ENCODE data around the gene AHCYL1. TPM values are rescaled to one million over a fixed set of nuclear protein-coding genes. Genes with fewer than 3 reads are reported as not detected.

Gene AHCYL1
- total RNA-seq, 1 donor from 2014 or later = 60.5 TPM

GRCh38 chr1:109997867-109998229 is 13.3 kb downstream of the AHCYL1 start:
- H3K9me3 ChIP-seq (ENCODE audit: insufficient read depth, low read depth, low read length) = no peaks in the 10 kb centered on the region
- Mint-ChIP-seq H3K4me1 (ENCODE audit: low read depth, unreplicated experiment) (peaks cover 26% of the 10 kb centered on the region), H3K4me3 (ENCODE audit: unreplicated experiment) (no peak overlapping the region), H3K27ac (ENCODE audit: unreplicated experiment) (no peak overlapping the region), H3K36me3 (ENCODE audit: low read depth, unreplicated experiment) (peaks cover 7% of the 10 kb centered on the region), H3K27me3 (ENCODE audit: low read depth, unreplicated experiment) (no peaks in the 10 kb centered on the region), H3K9me3 (ENCODE audit: unreplicated experiment) (no peaks in the 10 kb centered on the region)
- no peak overlapping the region for H2AFZ ChIP-seq (ENCODE audit: low read depth, low read length)
- H3K27me3 ChIP-seq (ENCODE audit: insufficient read depth, low read length) = no peaks in the 10 kb centered on the region
- peaks cover 6% of the 10 kb centered on the region for H3K36me3 ChIP-seq (ENCODE audit: insufficient read depth, low read length)
- peaks cover 90% of the 10 kb centered on the region for H3K79me2 ChIP-seq (ENCODE audit: insufficient read depth, low read length)
- TF ChIP-seq EZH2 (IDR thresholded peaks at IDR 0.05; ENCODE audit: insufficient read depth, low read length) = no peak
- TF ChIP-seq CTCF (IDR thresholded peaks at IDR 0.05; ENCODE audit: insufficient read depth, low read depth, low read length) = no peak
- H3K4me3 ChIP-seq (ENCODE audit: insufficient read depth, low read depth, low read length) = no peak overlapping the region
- peaks cover 18% of the 10 kb centered on the region for H3K4me1 ChIP-seq (ENCODE audit: insufficient read depth, low read length)
- H3K4me2 ChIP-seq (ENCODE audit: low read length) = no peak overlapping the region
- H4K20me1 ChIP-seq (ENCODE audit: insufficient read depth, low read length) = peaks cover 70% of the 10 kb centered on the region
- FAIRE-seq (no peak), DNase-seq (ENCODE audit: low read depth) (no peak)
- H3K9ac ChIP-seq (ENCODE audit: low read length) = no peak overlapping the region
- no peak overlapping the region for H3K27ac ChIP-seq (ENCODE audit: low read depth, low read length)

GRCh38 chr1:110002695-110003094 is 18.1 kb downstream of the AHCYL1 start:
- Mint-ChIP-seq H3K4me1 (ENCODE audit: low read depth, unreplicated experiment) (peaks cover 56% of the 10 kb centered on the region), H3K27ac (ENCODE audit: unreplicated experiment) (peak overlapping the region; percentile 93), H3K4me3 (ENCODE audit: unreplicated experiment) (no peak overlapping the region), H3K27me3 (ENCODE audit: low read depth, unreplicated experiment) (no peaks in the 10 kb centered on the region), H3K9me3 (ENCODE audit: unreplicated experiment) (no peaks in the 10 kb centered on the region), H3K36me3 (ENCODE audit: low read depth, unreplicated experiment) (no peaks in the 10 kb centered on the region)
- no peaks in the 10 kb centered on the region for H3K9me3 ChIP-seq (ENCODE audit: insufficient read depth, low read depth, low read length)
- H3K4me1 ChIP-seq (ENCODE audit: insufficient read depth, low read length) = peaks cover 31% of the 10 kb centered on the region
- peaks cover 79% of the 10 kb centered on the region for H3K79me2 ChIP-seq (ENCODE audit: insufficient read depth, low read length)
- no peaks in the 10 kb centered on the region for H3K36me3 ChIP-seq (ENCODE audit: insufficient read depth, low read length)
- no peak overlapping the region for H2AFZ ChIP-seq (ENCODE audit: low read depth, low read length)
- peaks cover 54% of the 10 kb centered on the region for H4K20me1 ChIP-seq (ENCODE audit: insufficient read depth, low read length)
- no peaks in the 10 kb centered on the region for H3K27me3 ChIP-seq (ENCODE audit: insufficient read depth, low read length)
- peak overlapping the region; percentile 16 for H3K27ac ChIP-seq (ENCODE audit: low read depth, low read length)
- FAIRE-seq = no peak
- DNase-seq (ENCODE audit: low read depth) = no peak
- H3K9ac ChIP-seq (ENCODE audit: low read length) = no peak overlapping the region
- H3K4me3 ChIP-seq (ENCODE audit: insufficient read depth, low read depth, low read length) = no peak overlapping the region
- TF ChIP-seq CTCF (IDR thresholded peaks at IDR 0.05; ENCODE audit: insufficient read depth, low read depth, low read length) = no peak
- no peak for TF ChIP-seq EZH2 (IDR thresholded peaks at IDR 0.05; ENCODE audit: insufficient read depth, low read length)
- no peak overlapping the region for H3K4me2 ChIP-seq (ENCODE audit: low read length)

- H3K27me3 ChIP-seq (ENCODE audit: insufficient read depth, low read length) = no peaks in the 10 kb centered on the region
- H2AFZ ChIP-seq (ENCODE audit: low read depth, low read length) = no peak overlapping the region
- H3K4me1 ChIP-seq (ENCODE audit: insufficient read depth, low read length) = peaks cover 31% of the 10 kb centered on the region
- peak overlapping the region; percentile 76 for H3K9ac ChIP-seq (ENCODE audit: low read length)
- Mint-ChIP-seq H3K4me3 (ENCODE audit: unreplicated experiment) (peak overlapping the region; percentile 82), H3K27me3 (ENCODE audit: low read depth, unreplicated experiment) (no peaks in the 10 kb centered on the region), H3K27ac (ENCODE audit: unreplicated experiment) (peak overlapping the region; percentile 93), H3K9me3 (ENCODE audit: unreplicated experiment) (no peaks in the 10 kb centered on the region), H3K4me1 (ENCODE audit: low read depth, unreplicated experiment) (peaks cover 56% of the 10 kb centered on the region), H3K36me3 (ENCODE audit: low read depth, unreplicated experiment) (no peaks in the 10 kb centered on the region)
- peak overlapping the region; percentile 83 for H3K4me2 ChIP-seq (ENCODE audit: low read length)
- DNase-seq (ENCODE audit: low read depth) (peak; percentile 99), FAIRE-seq (peak; percentile 77)
- H3K9me3 ChIP-seq (ENCODE audit: insufficient read depth, low read depth, low read length) = no peaks in the 10 kb centered on the region
- H3K4me3 ChIP-seq (ENCODE audit: insufficient read depth, low read depth, low read length) = peak overlapping the region; percentile 49
- TF ChIP-seq CTCF (IDR thresholded peaks at IDR 0.05; ENCODE audit: insufficient read depth, low read depth, low read length) = no peak
- no peak for TF ChIP-seq EZH2 (IDR thresholded peaks at IDR 0.05; ENCODE audit: insufficient read depth, low read length)
- peaks cover 3% of the 10 kb centered on the region for H3K36me3 ChIP-seq (ENCODE audit: insufficient read depth, low read length)
- H3K79me2 ChIP-seq (ENCODE audit: insufficient read depth, low read length) = peaks cover 79% of the 10 kb centered on the region
- H3K27ac ChIP-seq (ENCODE audit: low read depth, low read length) = peak overlapping the region; percentile 79
- H4K20me1 ChIP-seq (ENCODE audit: insufficient read depth, low read length) = peaks cover 51% of the 10 kb centered on the region
Measured at GRCh38 chr1:110003747-110004428, 19.3 kb downstream of the AHCYL1 start.

All from astrocyte (in vitro differentiated cells and primary cell).